Measurements from ENCODE around the gene TNXB.
A peak's percentile ranks its signal among the peaks of the same experiment; 100 is the strongest.

The TNXB gene

GRCh38 chr6:32086661-32087573 lies 22.2 kb downstream of the TNXB start:
- H3K4me1 Mint-ChIP-seq: peaks cover 8% of the 10 kb centered on the region
- peak overlapping the region; percentile 66 for H3K4me3 Mint-ChIP-seq
- H3K36me3 Mint-ChIP-seq: no peaks in the 10 kb centered on the region
- no peak overlapping the region for H3K27ac Mint-ChIP-seq
- peaks cover 6% of the 10 kb centered on the region for H3K27me3 Mint-ChIP-seq
- no peaks in the 10 kb centered on the region for H3K9me3 Mint-ChIP-seq

DNA sequence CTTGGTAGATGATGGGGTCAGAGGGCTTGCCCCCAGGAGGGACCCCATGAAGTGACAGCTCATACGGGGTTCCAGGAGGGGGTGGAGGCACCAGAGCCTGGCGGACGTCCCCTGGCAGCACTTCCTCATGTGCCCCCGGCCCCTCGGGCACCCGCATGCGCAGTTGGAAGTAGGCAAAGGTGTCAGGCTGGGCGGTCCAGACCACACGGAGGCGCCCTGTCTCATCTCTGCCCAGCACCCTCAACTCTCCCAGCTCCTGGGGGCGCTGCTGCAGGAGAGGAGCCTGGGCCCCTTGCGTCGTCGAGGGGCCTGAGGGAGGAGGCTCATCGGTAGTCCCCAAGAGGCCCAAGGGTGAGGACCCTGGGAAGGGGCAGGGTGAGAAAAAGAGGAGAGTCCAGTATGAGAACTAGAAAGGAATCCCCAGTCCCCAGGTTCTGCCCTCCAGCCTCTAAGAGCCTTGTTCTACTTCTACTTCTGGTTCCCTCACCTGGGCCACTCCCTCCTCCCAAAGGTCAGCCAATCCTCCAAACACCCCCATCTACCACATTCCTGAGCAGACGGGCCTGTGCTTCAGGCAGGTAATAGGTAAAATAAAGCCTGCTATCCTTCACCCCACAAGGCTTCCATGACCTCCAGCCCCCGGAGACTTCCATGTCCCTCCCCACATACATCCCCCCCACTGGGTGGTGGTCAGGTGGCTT lies 23.2 kb downstream of the TNXB start:
- peaks cover 8% of the 10 kb centered on the region for H3K4me1 Mint-ChIP-seq

DNA sequence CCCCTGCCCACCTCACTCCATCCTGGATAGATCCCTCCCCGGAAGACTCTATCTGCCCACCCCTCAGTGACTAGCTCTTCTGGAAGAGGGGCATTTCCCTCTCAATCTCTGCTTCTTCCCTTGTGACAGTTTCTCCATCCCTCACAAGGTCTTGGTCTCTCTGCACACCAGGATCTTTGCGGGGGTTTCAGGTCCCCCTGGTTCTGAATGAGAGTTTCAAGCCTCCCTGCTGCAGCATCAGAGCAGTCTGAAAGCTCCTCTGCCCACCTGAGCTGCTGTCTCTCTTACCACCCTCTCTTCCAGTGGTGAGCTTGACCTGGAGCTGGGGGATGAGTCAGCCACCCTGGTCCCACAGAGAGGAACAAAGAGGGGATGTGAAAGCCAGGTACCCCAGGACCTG lies 24.4 kb downstream of the TNXB start:
- Mint-ChIP-seq H3K27me3 (peaks cover 6% of the 10 kb centered on the region), H3K4me1 (peaks cover 8% of the 10 kb centered on the region), H3K36me3 (no peaks in the 10 kb centered on the region), H3K27ac (no peak overlapping the region), H3K9me3 (no peaks in the 10 kb centered on the region), H3K4me3 (no peak overlapping the region)

More for the DNA sequence above, 23.2 kb downstream of the TNXB start:
- Mint-ChIP-seq H3K4me3 (no peak overlapping the region), H3K27me3 (peaks cover 6% of the 10 kb centered on the region), H3K27ac (no peak overlapping the region), H3K9me3 (no peaks in the 10 kb centered on the region), H3K36me3 (no peaks in the 10 kb centered on the region)

GRCh38 chr6:32083812-32084768 lies 25.0 kb downstream of the TNXB start:
- Mint-ChIP-seq H3K4me1 (peaks cover 8% of the 10 kb centered on the region), H3K27me3 (peaks cover 6% of the 10 kb centered on the region), H3K27ac (no peak overlapping the region), H3K4me3 (no peak overlapping the region), H3K36me3 (no peaks in the 10 kb centered on the region), H3K9me3 (no peaks in the 10 kb centered on the region)

DNA sequence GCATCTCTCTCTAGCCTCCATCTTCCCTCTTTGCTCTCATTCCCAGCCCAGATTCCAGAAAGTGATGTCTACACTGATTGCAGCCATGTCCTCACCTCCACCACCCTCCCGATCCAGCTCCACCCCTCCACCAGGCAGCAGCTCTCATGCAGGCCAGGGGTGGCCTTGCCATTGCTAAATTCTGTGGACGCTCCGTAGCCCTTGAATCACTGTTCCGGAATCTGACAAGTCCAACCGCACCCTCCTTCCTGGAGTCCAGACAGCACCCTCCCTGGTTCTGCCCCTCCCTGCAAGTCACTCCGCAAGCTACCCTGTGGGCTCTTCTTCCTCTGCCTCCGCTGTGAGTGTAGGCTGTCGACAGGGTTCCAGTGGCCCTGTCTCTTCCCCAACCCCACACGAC lies 26.2 kb downstream of the TNXB start:
- H3K36me3 Mint-ChIP-seq: no peaks in the 10 kb centered on the region
- H3K4me1 Mint-ChIP-seq: peaks cover 8% of the 10 kb centered on the region
- H3K9me3 Mint-ChIP-seq: no peaks in the 10 kb centered on the region
- H3K4me3 Mint-ChIP-seq: no peak overlapping the region
- H3K27me3 Mint-ChIP-seq: peaks cover 6% of the 10 kb centered on the region
- no peak overlapping the region for H3K27ac Mint-ChIP-seq

DNA sequence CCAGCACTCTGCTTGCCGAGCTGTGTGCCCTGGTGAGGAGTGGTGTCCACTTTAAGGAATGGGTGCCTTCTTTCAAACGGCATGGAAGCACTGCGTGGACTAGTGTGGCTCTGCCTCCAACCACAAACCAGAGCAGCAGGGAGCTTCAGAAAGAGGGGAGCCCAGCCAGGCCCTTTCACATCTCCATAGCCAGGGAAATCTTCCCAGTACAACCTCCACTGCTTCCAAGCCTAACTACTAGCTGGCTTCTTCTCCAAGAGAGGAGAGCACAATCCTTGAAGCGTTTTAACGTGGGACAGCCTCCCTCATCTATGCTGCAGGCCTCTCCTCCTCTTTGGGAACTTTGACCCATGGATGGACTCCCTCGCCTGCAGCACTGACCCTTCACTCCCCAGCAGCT lies 26.7 kb downstream of the TNXB start:
- H3K27me3 Mint-ChIP-seq: peaks cover 6% of the 10 kb centered on the region

DNA sequence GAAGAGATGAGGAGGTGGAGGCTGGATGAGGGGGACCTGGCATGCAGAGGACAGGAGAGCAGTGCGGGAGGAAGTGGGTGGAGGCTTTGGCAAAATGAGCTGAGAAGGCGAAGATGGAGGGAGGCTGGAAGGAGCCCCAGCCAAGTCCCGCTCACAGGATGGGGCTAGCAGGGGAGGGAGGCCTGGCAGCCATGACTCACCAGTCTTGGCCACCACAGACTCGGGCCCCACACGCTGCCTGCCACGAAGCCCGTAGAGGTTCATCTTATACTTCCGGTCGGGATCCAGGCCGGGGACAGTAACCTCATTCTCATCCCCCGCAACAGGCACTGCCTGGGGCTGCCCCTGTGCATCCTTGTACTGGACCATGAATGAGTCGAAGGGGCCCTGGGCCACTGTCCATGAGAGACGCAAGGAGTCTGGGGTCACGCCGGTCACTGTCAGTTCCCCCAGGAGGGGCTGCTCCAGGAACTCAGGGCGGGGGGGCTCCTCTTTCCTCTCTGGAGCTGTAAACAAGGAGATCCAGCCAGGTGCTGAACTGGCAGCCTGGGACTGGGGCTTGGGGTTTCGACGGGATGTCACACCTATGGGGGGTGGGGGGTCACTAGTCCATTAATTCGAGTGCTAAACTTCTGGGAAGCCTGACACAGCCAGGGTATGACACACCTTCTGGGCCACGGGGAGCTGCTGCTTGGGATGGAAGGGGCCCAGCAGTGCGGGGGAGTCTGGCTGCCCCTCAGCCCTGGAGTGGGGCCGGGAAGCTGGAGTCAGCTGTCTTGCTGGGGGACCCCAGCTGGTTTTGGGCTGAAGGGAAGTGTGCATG lies 27.8 kb downstream of the TNXB start:
- Mint-ChIP-seq H3K27ac (no peak overlapping the region), H3K36me3 (no peaks in the 10 kb centered on the region), H3K9me3 (no peaks in the 10 kb centered on the region)

More for the DNA sequence above, 26.7 kb downstream of the TNXB start:
- H3K9me3 Mint-ChIP-seq: no peaks in the 10 kb centered on the region
- no peak overlapping the region for H3K27ac Mint-ChIP-seq
- peaks cover 8% of the 10 kb centered on the region for H3K4me1 Mint-ChIP-seq
- H3K4me3 Mint-ChIP-seq: no peak overlapping the region
- H3K36me3 Mint-ChIP-seq: no peaks in the 10 kb centered on the region

GRCh38 chr6:32079566-32080290 lies 29.4 kb downstream of the TNXB start:
- H3K36me3 Mint-ChIP-seq: no peaks in the 10 kb centered on the region
- H3K27ac Mint-ChIP-seq: no peak overlapping the region
- no peaks in the 10 kb centered on the region for H3K4me1 Mint-ChIP-seq
- no peaks in the 10 kb centered on the region for H3K9me3 Mint-ChIP-seq
- H3K27me3 Mint-ChIP-seq: no peaks in the 10 kb centered on the region
- no peak overlapping the region for H3K4me3 Mint-ChIP-seq

More for the DNA sequence above, 27.8 kb downstream of the TNXB start:
- H3K27me3 Mint-ChIP-seq: peaks cover 1% of the 10 kb centered on the region
- peaks cover under 1% of the 10 kb centered on the region for H3K4me1 Mint-ChIP-seq
- H3K4me3 Mint-ChIP-seq: no peak overlapping the region

- Mint-ChIP-seq H3K27ac (no peak overlapping the region), H3K4me1 (no peaks in the 10 kb centered on the region), H3K36me3 (no peaks in the 10 kb centered on the region), H3K4me3 (no peak overlapping the region), H3K9me3 (no peaks in the 10 kb centered on the region), H3K27me3 (no peaks in the 10 kb centered on the region)
These were observed 32.8 kb downstream of the TNXB start for GRCh38 chr6:32076321-32076809.

- peak overlapping the region; percentile 17 for H3K27ac Mint-ChIP-seq
- no peaks in the 10 kb centered on the region for H3K4me1 Mint-ChIP-seq
- no peaks in the 10 kb centered on the region for H3K9me3 Mint-ChIP-seq
- no peak overlapping the region for H3K4me3 Mint-ChIP-seq
- H3K27me3 Mint-ChIP-seq: no peaks in the 10 kb centered on the region
- H3K36me3 Mint-ChIP-seq: no peaks in the 10 kb centered on the region
These were observed 33.4 kb downstream of the TNXB start for GRCh38 chr6:32075781-32076180.

- no peaks in the 10 kb centered on the region for H3K27me3 Mint-ChIP-seq
- H3K9me3 Mint-ChIP-seq: no peaks in the 10 kb centered on the region
- no peaks in the 10 kb centered on the region for H3K4me1 Mint-ChIP-seq
- no peak overlapping the region for H3K27ac Mint-ChIP-seq
- H3K36me3 Mint-ChIP-seq: no peaks in the 10 kb centered on the region
- H3K4me3 Mint-ChIP-seq: no peak overlapping the region
These were observed 34.1 kb downstream of the TNXB start for GRCh38 chr6:32074996-32075532.

GRCh38 chr6:32073613-32074012 lies 35.5 kb downstream of the TNXB start:
- H3K27me3 Mint-ChIP-seq: no peaks in the 10 kb centered on the region
- no peaks in the 10 kb centered on the region for H3K36me3 Mint-ChIP-seq
- H3K4me1 Mint-ChIP-seq: no peaks in the 10 kb centered on the region
- no peak overlapping the region for H3K27ac Mint-ChIP-seq
- no peak overlapping the region for H3K4me3 Mint-ChIP-seq
- H3K9me3 Mint-ChIP-seq: no peaks in the 10 kb centered on the region

- Mint-ChIP-seq H3K27ac (no peak overlapping the region), H3K36me3 (no peaks in the 10 kb centered on the region), H3K27me3 (no peaks in the 10 kb centered on the region), H3K4me1 (no peaks in the 10 kb centered on the region), H3K9me3 (no peaks in the 10 kb centered on the region), H3K4me3 (no peak overlapping the region)
These were observed 36.0 kb downstream of the TNXB start for GRCh38 chr6:32073101-32073500.
